GM12875 (cell line): ENCODE data around the gene TREML4.

Source experiments
- H3K4me3 ChIP-seq: one replicate; pipeline ENCODE4 v1.5.1; 2011; ENCODE audit warnings: low read depth, low read length, control low read depth
- CTCF ChIP-seq: IDR thresholded peaks from 2 replicates; pipeline ENCODE4 v1.5.1; 2011; ENCODE audit warnings: low read depth, mild to moderate bottlenecking, control low read depth, inconsistent platforms, low read length, moderate library complexity, borderline replicate concordance; ENCODE audit not compliant: insufficient read depth

Gene TREML4

GRCh38 chr6:41262401-41262800, 34.3 kb downstream of the TREML4 start:
- no peak for TF ChIP-seq CTCF
- no peak overlapping the region for H3K4me3 ChIP-seq

- no peak for TF ChIP-seq CTCF
- no peak overlapping the region for H3K4me3 ChIP-seq
Measured at GRCh38 chr6:41263267-41263666, 35.1 kb downstream of the TREML4 start.

- no peak overlapping the region for H3K4me3 ChIP-seq
- TF ChIP-seq CTCF, result no peak
Measured at GRCh38 chr6:41266541-41266940, 38.4 kb downstream of the TREML4 start.

GRCh38 chr6:41268478-41268877, 40.3 kb downstream of the TREML4 start:
- H3K4me3 ChIP-seq, result no peak overlapping the region
- no peak for TF ChIP-seq CTCF

GRCh38 chr6:41269166-41269565, 41.0 kb downstream of the TREML4 start:
- no peak overlapping the region for H3K4me3 ChIP-seq
- no peak for TF ChIP-seq CTCF

GRCh38 chr6:41269716-41270115, 41.6 kb downstream of the TREML4 start:
- TF ChIP-seq CTCF, result no peak
- H3K4me3 ChIP-seq, result no peak overlapping the region

- no peak overlapping the region for H3K4me3 ChIP-seq
- TF ChIP-seq CTCF, result no peak
Measured at GRCh38 chr6:41271901-41272395, 43.8 kb downstream of the TREML4 start.
